HG03095 (cell line): ENCODE results near the gene ZP2.
"Not testable (repeated sequence)": the region's sequence is repeated elsewhere in the genome, so short reads cannot be mapped to it uniquely, and the experiment has no call there.

ENCODE experiments used
- ATAC-seq: cut with Tn5 transposase; IDR thresholded peaks from one replicate; pipeline ENCODE4 v1.9.1; 2021; ENCODE audit warnings: moderate library complexity; ENCODE audit not compliant: unreplicated experiment

ZP2 gene

GRCh38 chr16:21153124-21153729 is 58.1 kb downstream of the ZP2 start:
- ATAC-seq: not testable (repeated sequence)

- ATAC-seq: not testable (repeated sequence)
These were observed 59.0 kb downstream of the ZP2 start for GRCh38 chr16:21152160-21153030.

- ATAC-seq: no peak
These were observed 60.9 kb downstream of the ZP2 start, which contains the start of gene DNAH3 for GRCh38 chr16:21150375-21151001. Gene DNAH3 (minus strand): TSS chr16:21150846. CDS start chr16:21150319, 527 bp downstream.
